ENCODE data around the gene NOP9.
"Not testable (repeated sequence)": the region's sequence is repeated elsewhere in the genome, so short reads cannot be mapped to it uniquely, and the experiment has no call there.

Gene NOP9

DNA sequence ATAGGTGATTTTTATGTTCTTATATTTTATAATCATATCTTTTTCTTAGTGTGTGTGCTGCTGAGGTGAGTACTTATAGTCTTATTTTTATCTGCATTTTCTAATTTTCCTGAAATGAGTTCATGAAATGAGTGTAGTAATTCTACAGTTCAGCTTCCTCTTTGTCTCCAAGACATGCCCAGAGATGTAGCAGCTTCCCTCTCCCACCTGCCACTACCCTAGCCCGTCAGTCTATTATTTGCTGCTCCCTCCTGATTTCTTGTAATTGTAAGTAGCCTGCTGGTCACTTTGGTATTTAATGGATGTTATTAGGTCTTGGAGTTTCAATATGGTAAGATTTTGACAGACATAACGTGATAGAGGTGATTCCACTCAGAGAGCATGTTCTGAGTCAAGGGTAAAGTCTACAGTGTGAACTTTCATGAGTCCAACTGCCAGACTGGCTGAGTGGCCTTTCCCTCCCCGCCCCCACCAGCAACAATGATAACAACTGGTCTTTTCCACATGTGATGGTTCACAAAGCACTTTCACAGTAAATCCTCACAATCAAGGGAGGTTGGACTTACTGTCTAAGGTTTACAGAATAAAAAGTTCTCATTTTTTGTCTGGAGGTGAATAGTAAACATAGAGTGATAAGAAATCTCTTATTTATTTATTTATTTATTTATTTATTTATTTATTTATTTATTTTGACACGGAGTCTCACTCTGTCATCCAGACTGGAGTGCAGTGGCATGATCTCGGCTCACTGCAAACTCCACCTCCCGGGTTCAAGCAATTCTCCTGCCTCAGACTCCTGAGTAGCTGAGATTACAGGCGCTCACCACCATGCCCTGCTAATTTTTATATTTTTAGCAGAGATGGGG is 44.4 kb downstream of the NOP9 start:
- no peak for ATAC-seq (replicated peaks; ENCODE audit: extremely low read depth, poor library complexity, severe bottlenecking)
- no peak for DNase-seq (ENCODE audit: low spot score in 2 of 2)
- peaks cover 1% of the 10 kb centered on the region for H3K36me3 Mint-ChIP-seq (ENCODE audit: insufficient read depth)
- no peak overlapping the region for H3K27ac Mint-ChIP-seq (ENCODE audit: low read depth)
- no peaks in the 10 kb centered on the region for H3K9me3 Mint-ChIP-seq
- H3K4me3 Mint-ChIP-seq, result no peak overlapping the region
- peaks cover 53% of the 10 kb centered on the region for H3K27me3 Mint-ChIP-seq
- H3K4me1 Mint-ChIP-seq, result peaks cover 12% of the 10 kb centered on the region

DNA sequence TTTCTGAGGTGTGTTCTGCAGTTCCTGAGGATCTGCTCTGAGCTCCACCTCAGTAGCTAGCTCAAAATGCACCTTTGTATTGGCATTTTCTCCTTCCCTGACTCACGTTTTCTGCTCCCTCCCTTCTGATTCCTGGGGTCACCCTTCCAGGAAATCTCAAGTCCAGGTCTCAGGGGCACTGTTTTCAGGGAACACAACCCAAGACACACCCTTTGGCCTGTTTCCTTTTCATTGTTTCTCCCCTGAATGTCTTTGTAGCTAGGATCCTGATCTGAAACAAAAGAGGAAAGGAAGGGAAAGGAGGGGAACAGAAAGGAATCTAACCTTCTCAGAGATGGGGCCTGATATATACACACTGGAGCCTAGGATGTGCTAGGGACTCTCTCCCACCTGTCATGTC is 47.5 kb downstream of the NOP9 start:
- Mint-ChIP-seq H3K27ac (ENCODE audit: low read depth) (no peak overlapping the region), H3K4me1 (no peaks in the 10 kb centered on the region), H3K9me3 (no peaks in the 10 kb centered on the region), H3K27me3 (peaks cover 83% of the 10 kb centered on the region), H3K4me3 (no peak overlapping the region), H3K36me3 (ENCODE audit: insufficient read depth) (peaks cover 1% of the 10 kb centered on the region)
- ATAC-seq (replicated peaks; ENCODE audit: extremely low read depth, poor library complexity, severe bottlenecking) (no peak), DNase-seq (ENCODE audit: low spot score in 2 of 2) (no peak)

DNA sequence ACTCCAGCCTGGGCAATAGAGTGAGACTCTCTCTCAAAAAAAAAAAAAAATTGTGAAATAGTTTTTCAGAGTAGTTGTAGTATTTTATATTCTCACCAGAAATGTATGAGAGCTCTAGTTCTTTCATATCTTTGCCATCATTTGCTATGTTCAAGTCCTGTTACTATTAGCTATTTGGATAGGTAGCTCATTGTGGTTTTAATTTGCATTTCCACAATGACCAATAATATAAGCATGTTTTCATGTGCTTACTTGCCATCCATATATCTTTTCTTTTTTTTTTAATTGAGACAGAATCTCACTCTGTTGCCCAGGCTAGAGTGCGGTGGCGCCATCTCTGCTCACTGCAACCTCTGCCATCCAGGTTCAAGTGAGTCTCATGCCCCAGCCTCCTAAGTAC is 48.5 kb downstream of the NOP9 start:
- H3K4me1 Mint-ChIP-seq, result no peaks in the 10 kb centered on the region
- no peaks in the 10 kb centered on the region for H3K9me3 Mint-ChIP-seq
- ATAC-seq (replicated peaks; ENCODE audit: extremely low read depth, poor library complexity, severe bottlenecking) (no peak), DNase-seq (ENCODE audit: low spot score in 2 of 2) (no peak)
- H3K4me3 Mint-ChIP-seq, result no peak overlapping the region
- peaks cover 83% of the 10 kb centered on the region for H3K27me3 Mint-ChIP-seq
- H3K36me3 Mint-ChIP-seq (ENCODE audit: insufficient read depth), result peaks cover 1% of the 10 kb centered on the region
- H3K27ac Mint-ChIP-seq (ENCODE audit: low read depth), result no peak overlapping the region

DNA sequence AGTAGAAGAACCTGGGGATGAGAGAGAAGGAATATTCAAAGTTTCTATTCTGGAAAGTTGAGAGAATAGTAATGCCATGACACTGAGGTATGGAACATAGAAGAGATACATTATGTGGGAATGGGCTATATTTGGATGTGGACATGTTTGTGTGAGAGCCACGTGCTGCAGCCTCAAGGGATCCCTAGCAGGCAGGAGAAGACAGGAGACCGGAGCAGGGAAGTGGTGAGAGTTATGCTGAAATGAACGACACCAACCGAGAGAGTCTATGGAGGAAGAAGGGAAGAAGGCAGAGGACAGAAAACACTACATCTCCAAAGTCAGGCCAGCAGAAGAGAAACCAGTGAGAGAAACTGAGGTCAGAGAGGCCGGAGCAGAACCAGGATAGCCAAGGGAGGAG is 50.1 kb downstream of the NOP9 start:
- Mint-ChIP-seq H3K27ac (ENCODE audit: low read depth) (no peak overlapping the region), H3K36me3 (ENCODE audit: insufficient read depth) (no peaks in the 10 kb centered on the region), H3K27me3 (peaks cover 85% of the 10 kb centered on the region), H3K4me1 (no peaks in the 10 kb centered on the region), H3K9me3 (no peaks in the 10 kb centered on the region), H3K4me3 (no peak overlapping the region)
- ATAC-seq (replicated peaks; ENCODE audit: extremely low read depth, poor library complexity, severe bottlenecking) (no peak), DNase-seq (ENCODE audit: low spot score in 2 of 2) (no peak)

GRCh38 chr14:24351517-24351916 is 51.9 kb downstream of the NOP9 start:
- ATAC-seq (replicated peaks; ENCODE audit: extremely low read depth, poor library complexity, severe bottlenecking) (no peak), DNase-seq (ENCODE audit: low spot score in 2 of 2) (no peak)
- Mint-ChIP-seq H3K27me3 (peaks cover 68% of the 10 kb centered on the region), H3K36me3 (ENCODE audit: insufficient read depth) (no peaks in the 10 kb centered on the region), H3K9me3 (no peaks in the 10 kb centered on the region), H3K4me3 (no peak overlapping the region), H3K27ac (ENCODE audit: low read depth) (no peak overlapping the region), H3K4me1 (no peaks in the 10 kb centered on the region)

GRCh38 chr14:24353559-24354481 is 54.2 kb downstream of the NOP9 start:
- no peaks in the 10 kb centered on the region for H3K4me1 Mint-ChIP-seq
- H3K4me3 Mint-ChIP-seq, result no peak overlapping the region
- H3K36me3 Mint-ChIP-seq (ENCODE audit: insufficient read depth), result no peaks in the 10 kb centered on the region
- H3K27ac Mint-ChIP-seq (ENCODE audit: low read depth), result no peak overlapping the region
- H3K9me3 Mint-ChIP-seq, result no peaks in the 10 kb centered on the region
- peaks cover 71% of the 10 kb centered on the region for H3K27me3 Mint-ChIP-seq
- ATAC-seq (replicated peaks; ENCODE audit: extremely low read depth, poor library complexity, severe bottlenecking) (no peak), DNase-seq (ENCODE audit: low spot score in 2 of 2) (no peak)

DNA sequence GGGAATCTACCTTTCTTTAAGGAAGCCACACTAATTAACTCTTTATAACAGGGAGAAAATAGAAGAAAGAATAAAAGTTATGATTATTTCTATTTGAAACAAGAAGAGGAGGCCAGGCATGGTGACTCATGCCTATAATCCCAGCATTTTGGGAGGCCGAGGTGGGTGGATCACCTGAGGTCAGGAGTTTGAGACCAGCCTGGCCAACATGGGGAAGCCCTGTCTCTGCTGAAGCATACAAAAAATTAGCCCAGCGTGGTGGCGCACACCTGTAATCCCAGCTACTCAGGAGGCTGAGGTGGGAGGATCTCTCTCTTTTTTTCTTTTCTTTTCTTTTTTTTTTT is 54.8 kb downstream of the NOP9 start:
- peaks cover 66% of the 10 kb centered on the region for H3K27me3 Mint-ChIP-seq
- not testable (repeated sequence) for H3K4me1 Mint-ChIP-seq; DNase-seq (ENCODE audit: low spot score in 2 of 2); ATAC-seq (replicated peaks; ENCODE audit: extremely low read depth, poor library complexity, severe bottlenecking); H3K9me3 Mint-ChIP-seq; H3K4me3 Mint-ChIP-seq; H3K27ac Mint-ChIP-seq (ENCODE audit: low read depth); H3K36me3 Mint-ChIP-seq (ENCODE audit: insufficient read depth)

GRCh38 chr14:24355009-24355408 is 55.4 kb downstream of the NOP9 start:
- DNase-seq (ENCODE audit: low spot score in 2 of 2), result no peak
- H3K27me3 Mint-ChIP-seq, result peaks cover 66% of the 10 kb centered on the region
- no peaks in the 10 kb centered on the region for H3K4me1 Mint-ChIP-seq
- H3K9me3 Mint-ChIP-seq, result no peaks in the 10 kb centered on the region
- no peak overlapping the region for H3K4me3 Mint-ChIP-seq
- H3K27ac Mint-ChIP-seq (ENCODE audit: low read depth), result no peak overlapping the region
- ATAC-seq (replicated peaks; ENCODE audit: extremely low read depth, poor library complexity, severe bottlenecking), result no peak
- no peaks in the 10 kb centered on the region for H3K36me3 Mint-ChIP-seq (ENCODE audit: insufficient read depth)

DNA sequence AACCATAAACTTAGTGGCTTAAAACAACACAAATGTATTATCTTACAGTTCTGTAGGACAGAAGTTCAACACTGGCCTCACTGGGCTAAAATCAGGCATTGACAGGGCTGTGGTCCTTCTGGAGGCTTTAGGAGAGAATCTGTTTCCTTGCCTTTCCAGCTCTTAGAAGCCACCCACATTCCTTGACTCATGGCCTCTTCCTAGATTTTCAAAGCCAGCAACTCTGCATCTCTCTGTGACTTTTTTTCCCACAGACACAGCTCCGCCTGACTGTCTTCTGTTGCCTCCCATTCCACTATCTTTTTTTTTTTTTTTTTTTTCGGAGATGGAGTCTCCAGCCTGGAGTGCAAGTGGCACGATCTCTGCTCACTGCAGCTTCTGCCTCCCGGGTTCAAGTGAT is 56.6 kb downstream of the NOP9 start:
- Mint-ChIP-seq H3K4me1 (no peaks in the 10 kb centered on the region), H3K27ac (ENCODE audit: low read depth) (no peak overlapping the region), H3K36me3 (ENCODE audit: insufficient read depth) (no peaks in the 10 kb centered on the region), H3K27me3 (peaks cover 56% of the 10 kb centered on the region), H3K4me3 (no peak overlapping the region), H3K9me3 (no peaks in the 10 kb centered on the region)
- ATAC-seq (replicated peaks; ENCODE audit: extremely low read depth, poor library complexity, severe bottlenecking) (no peak), DNase-seq (ENCODE audit: low spot score in 2 of 2) (no peak)
